ENCODE results near the gene ARRDC2. TPM values are rescaled to one million over a fixed set of nuclear protein-coding genes. Genes with fewer than 3 reads are reported as not detected.

ARRDC2 gene
- total RNA-seq, result 10 to 100 TPM; 11.3 to 35.0 (median 28.5) TPM

DNA sequence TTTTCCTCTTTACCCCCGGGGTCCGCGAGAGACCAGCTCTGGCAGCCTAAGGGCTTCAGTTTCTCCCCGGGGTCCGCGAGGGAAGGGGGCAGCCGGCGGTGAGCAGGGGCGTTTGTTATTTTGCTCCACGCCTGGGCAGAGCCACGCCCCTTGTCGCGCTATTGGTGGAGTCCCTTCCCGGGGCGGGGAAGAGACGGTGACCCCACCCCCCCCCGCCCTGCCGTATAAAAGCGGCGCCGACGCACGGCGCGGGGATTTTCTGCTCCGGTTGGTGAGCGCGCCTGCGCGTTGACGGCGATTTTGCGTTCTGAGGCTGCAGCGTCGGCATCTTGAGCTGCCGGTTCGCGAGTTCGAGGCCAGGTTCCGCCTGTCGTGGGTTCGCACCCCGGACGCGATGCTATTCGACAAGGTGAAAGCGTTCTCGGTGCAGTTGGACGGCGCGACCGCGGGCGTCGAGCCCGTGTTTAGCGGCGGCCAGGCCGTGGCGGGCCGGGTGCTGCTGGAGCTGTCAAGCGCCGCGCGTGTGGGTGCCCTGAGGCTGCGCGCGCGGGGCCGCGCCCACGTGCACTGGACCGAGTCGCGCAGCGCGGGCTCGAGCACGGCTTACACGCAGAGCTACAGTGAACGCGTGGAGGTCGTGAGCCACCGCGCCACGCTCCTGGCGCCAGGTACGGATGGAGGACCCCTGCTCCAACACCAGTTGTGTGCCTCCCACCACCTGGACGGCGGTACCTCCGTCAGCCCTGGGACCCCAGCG is at the start of gene ARRDC2:
ARRDC2 (plus strand) TSS at position 254 of the 757 bp plus-strand sequence; CDS start at position 395, 141 bp downstream.
- 57% methylated on average over 4 of the region's 92 CpGs for WGBS
- H3K4me1 ChIP-seq, result peaks cover 30% of the 10 kb centered on the region
- peak within 1 kb of the TSS; percentile 66 for H3K4me3 ChIP-seq
- no peak for TF ChIP-seq POLR2A (IDR thresholded peaks at IDR 0.05)
- TF ChIP-seq POLR2AphosphoS5 (IDR thresholded peaks at IDR 0.05), result peak in 1 of 3 donors; percentile 38
- TF ChIP-seq, protein P1, sequence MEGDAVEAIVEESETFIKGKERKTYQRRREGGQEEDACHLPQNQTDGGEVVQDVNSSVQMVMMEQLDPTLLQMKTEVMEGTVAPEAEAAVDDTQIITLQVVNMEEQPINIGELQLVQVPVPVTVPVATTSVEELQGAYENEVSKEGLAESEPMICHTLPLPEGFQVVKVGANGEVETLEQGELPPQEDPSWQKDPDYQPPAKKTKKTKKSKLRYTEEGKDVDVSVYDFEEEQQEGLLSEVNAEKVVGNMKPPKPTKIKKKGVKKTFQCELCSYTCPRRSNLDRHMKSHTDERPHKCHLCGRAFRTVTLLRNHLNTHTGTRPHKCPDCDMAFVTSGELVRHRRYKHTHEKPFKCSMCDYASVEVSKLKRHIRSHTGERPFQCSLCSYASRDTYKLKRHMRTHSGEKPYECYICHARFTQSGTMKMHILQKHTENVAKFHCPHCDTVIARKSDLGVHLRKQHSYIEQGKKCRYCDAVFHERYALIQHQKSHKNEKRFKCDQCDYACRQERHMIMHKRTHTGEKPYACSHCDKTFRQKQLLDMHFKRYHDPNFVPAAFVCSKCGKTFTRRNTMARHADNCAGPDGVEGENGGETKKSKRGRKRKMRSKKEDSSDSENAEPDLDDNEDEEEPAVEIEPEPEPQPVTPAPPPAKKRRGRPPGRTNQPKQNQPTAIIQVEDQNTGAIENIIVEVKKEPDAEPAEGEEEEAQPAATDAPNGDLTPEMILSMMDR (IDR thresholded peaks at IDR 0.05), result no peak
- no peak for TF ChIP-seq EP300 (IDR thresholded peaks at IDR 0.05)
- peak within 1 kb of the TSS; percentile 84 for H3K27ac ChIP-seq
- no peaks in the 10 kb centered on the region for H3K9me3 ChIP-seq
- no peaks in the 10 kb centered on the region for H3K27me3 ChIP-seq
- peak; percentile 95 to 96 for DNase-seq (ENCODE audit: low spot score in 2 of 2)
- peaks cover 38% of the 10 kb centered on the region for H3K36me3 ChIP-seq

DNA sequence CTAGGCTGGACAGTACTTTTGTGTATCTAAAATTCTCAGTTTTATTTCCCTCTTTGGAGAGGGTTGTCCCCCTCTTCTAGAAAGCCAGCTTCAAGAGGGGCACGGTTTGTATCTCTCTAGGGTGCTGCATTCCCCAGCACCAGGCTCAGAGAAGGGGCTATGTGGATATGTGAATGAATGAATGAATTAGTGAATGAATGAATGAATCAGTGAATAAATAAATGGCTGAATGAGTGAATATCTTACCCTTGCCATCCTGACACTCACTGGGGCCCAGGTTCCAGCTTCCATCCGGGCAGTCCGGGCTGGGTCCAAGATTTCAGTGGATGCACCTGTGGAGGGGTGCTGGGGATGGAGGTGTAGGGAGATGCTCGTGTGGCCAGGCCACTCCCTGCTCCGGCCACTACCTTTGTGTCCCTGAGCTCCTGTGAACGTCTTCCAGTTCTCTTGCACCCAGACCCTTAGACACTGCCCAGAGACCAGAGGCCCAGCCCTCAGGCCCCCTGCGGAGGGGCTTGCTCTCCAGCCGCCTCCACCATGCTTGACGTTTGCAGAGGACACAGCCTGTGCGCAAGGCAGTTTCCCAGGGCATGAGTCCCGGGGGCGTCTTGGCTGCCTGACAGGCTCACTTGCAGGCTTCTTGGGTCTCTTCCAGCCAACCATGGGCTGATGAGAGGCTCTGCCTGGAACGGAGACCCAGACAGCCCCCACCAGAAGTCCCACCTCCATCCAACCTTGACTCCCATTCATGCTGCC is 43.9 kb upstream of the ARRDC2 start:
- Histone ChIP-seq H3K27ac (no peak overlapping the region), H3K9me3 (no peaks in the 10 kb centered on the region), H3K4me1 (peaks cover 8% of the 10 kb centered on the region), H3K4me3 (no peak overlapping the region), H3K27me3 (peaks cover 61% of the 10 kb centered on the region), H3K36me3 (no peaks in the 10 kb centered on the region)
- WGBS, result 65% methylated on average over 5 of the region's 13 CpGs
- DNase-seq (ENCODE audit: low spot score in 2 of 2), result no peak
- no peak for TF ChIP-seq POLR2A (IDR thresholded peaks at IDR 0.05)
- TF ChIP-seq, protein P1 (IDR thresholded peaks at IDR 0.05), result no peak
- TF ChIP-seq EP300 (IDR thresholded peaks at IDR 0.05), result no peak
- TF ChIP-seq POLR2AphosphoS5 (IDR thresholded peaks at IDR 0.05), result no peak

DNA sequence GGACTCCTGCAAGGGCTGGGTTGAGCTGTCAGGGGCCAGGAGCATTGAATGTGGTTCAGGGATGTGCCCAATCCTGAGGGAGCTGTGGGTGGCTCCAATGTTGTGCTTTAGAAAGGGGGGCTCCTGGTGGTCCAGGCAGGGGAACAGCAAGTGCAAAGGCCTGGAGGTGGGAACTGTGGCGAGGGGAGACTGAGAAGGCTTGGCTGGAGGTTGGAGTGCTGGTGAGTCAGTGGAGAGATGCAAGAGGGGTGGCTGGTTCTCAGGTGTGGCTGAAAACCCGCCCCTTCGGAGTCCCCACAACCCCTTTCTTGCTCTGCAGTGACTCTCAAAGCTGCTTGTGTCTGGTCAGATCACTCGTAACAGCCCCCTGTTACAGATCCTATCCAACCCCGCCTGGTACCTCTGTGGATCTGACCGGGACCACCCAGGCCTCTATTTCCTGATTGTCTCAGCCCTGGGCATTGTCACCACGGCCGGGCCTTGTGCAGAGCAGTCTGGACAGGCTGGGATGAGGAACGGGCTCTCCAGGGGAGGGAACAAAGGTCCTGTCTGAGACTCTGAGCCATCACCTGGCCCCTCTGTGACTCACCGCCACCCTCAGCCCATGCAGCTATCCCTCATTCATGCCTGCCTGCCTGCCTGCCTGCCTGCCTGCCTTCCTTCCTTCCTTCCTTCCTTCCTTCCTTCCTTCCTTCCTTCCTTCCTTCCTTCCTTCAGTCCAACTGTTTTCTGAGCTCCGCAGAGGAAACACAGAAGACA is 42.4 kb upstream of the ARRDC2 start:
- no peaks in the 10 kb centered on the region for H3K9me3 ChIP-seq
- peaks cover 61% of the 10 kb centered on the region for H3K27me3 ChIP-seq
- 74% methylated on average over 11 of the region's 11 CpGs for WGBS
- DNase-seq (ENCODE audit: low spot score in 2 of 2), result no peak
- H3K4me3 ChIP-seq, result no peak overlapping the region
- H3K4me1 ChIP-seq, result peaks cover 8% of the 10 kb centered on the region
- no peak for TF ChIP-seq POLR2A (IDR thresholded peaks at IDR 0.05)
- TF ChIP-seq POLR2AphosphoS5 (IDR thresholded peaks at IDR 0.05), result no peak
- TF ChIP-seq, protein P1 (IDR thresholded peaks at IDR 0.05), result no peak
- TF ChIP-seq EP300 (IDR thresholded peaks at IDR 0.05), result no peak
- no peak overlapping the region for H3K27ac ChIP-seq
- no peaks in the 10 kb centered on the region for H3K36me3 ChIP-seq

DNA sequence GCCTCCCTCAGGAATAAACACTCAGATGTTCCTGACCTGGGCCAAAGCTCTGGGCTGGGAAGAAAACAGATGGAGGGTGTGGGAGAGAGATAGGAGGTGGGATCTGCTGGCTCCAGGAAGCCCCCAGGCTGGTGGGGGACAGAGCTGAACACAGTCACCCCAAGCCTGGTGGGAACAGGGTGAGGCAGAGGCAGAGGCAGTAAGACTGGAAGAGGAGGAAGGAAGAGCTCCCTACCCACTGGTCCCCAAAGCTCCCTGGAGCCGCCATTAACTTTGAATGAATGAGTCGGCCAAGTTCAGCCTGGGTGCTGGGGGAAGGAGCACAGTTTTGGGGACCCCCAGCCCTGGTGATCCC is 41.9 kb upstream of the ARRDC2 start:
- no peaks in the 10 kb centered on the region for H3K36me3 ChIP-seq
- no peak overlapping the region for H3K4me3 ChIP-seq
- 60% methylated on average over 1 of the region's 2 CpGs for WGBS
- peaks cover 61% of the 10 kb centered on the region for H3K27me3 ChIP-seq
- H3K4me1 ChIP-seq, result peaks cover 8% of the 10 kb centered on the region
- H3K27ac ChIP-seq, result no peak overlapping the region
- TF ChIP-seq EP300 (IDR thresholded peaks at IDR 0.05), result no peak
- no peak for TF ChIP-seq POLR2AphosphoS5 (IDR thresholded peaks at IDR 0.05)
- H3K9me3 ChIP-seq, result no peaks in the 10 kb centered on the region
- no peak for DNase-seq (ENCODE audit: low spot score in 2 of 2)

DNA sequence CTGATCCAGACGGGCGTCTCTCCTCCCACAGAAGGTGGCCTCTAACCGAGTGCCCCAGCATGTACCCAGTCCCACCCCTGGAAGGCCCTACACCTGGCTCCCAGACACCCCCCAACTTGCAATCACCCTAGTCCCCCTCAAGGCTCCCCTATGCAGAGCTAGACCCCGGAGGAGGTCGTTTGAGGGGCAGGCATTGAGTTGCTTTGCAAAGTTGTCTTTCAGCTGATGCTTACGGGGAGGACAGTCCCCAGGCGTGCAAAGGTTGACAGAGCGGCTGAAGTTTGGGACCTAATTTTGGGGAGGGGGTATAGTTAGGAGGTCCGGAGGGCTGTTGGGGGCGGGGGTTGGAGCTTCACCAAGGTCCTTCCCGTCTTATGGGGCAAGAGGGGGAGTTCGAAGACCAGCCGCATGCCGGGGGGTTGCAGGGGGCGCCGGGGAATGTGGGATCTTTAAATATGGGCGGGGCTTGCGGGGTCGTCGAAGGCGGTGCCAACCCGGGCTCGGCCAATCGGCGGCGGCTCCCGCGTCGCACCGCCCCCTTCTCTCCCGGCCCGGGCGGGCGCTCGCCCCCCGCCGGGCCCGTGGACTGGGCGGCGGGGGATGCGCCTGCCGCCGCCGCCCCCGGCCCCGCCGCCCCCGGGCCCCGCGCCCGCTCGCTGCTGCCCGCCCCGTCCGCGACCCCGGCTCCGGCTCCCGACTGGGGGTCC is 41.3 kb upstream of the ARRDC2 start, which contains the start of gene KCNN1:
KCNN1 (plus strand) TSS at position 558 of the 707 bp plus-strand sequence. CDS start 6,782 bp downstream, outside the sequence.
- no peaks in the 10 kb centered on the region for H3K36me3 ChIP-seq
- H3K4me3 ChIP-seq, result peak within 1 kb of the TSS; percentile 18
- WGBS, result 32% methylated on average over 5 of the region's 59 CpGs
- no peaks in the 10 kb centered on the region for H3K9me3 ChIP-seq
- no peak for TF ChIP-seq POLR2A (IDR thresholded peaks at IDR 0.05)
- no peak for TF ChIP-seq EP300 (IDR thresholded peaks at IDR 0.05)
- no peak for TF ChIP-seq POLR2AphosphoS5 (IDR thresholded peaks at IDR 0.05)
- TF ChIP-seq, protein P1 (IDR thresholded peaks at IDR 0.05), result no peak
- H3K4me1 ChIP-seq, result peaks cover 8% of the 10 kb centered on the region
- DNase-seq (ENCODE audit: low spot score in 2 of 2), result no peak
- no peak within 1 kb of the TSS for H3K27ac ChIP-seq
- H3K27me3 ChIP-seq, result peaks cover 57% of the 10 kb centered on the region
